HCT116 (cell line): ENCODE results near the gene TTLL9. TPM values are rescaled to one million over a fixed set of nuclear protein-coding genes. Genes with fewer than 3 reads are reported as not detected.

ENCODE experiments used
- ATAC-seq: fragments of 200-7000 bp; cut with Tn5 transposase; 2 replicates; pipeline ENCODE4 v1.9.1; 2020; ENCODE audit warnings: mild to moderate bottlenecking, moderate library complexity
- BruUV-seq: library from RNA; stranded (reverse); fragments of 400-500 nt; replicated peaks from 2 replicates; lab custom pipeline; 2021; lab: Mats Ljungman, UMichigan
- CTCF ChIA-PET: fragments of 300-600 bp; sonication (Branson Sonifier 250); formaldehyde crosslinking; loops from one replicate; lab custom pipeline; 2021; ENCODE audit warnings: antibody characterized with exemption; lab: Charles Lee
- POLR2A ChIA-PET: fragments of 300-600, 350-600 bp; sonication (Branson Sonifier 250); formaldehyde crosslinking; loops from one replicate; lab custom pipeline; 2021; ENCODE audit warnings: antibody characterized with exemption; lab: Charles Lee
- RAD21 ChIA-PET, 2 experiments: fragments of 300-600 bp; sonication (Branson Sonifier 250); formaldehyde crosslinking; loops; one replicate each; lab custom pipeline; 2023; ENCODE audit warnings: low total read pairs in 2 of 2; ENCODE audit not compliant: uncharacterized antibody in 2 of 2, unreplicated experiment in 2 of 2, low non-redundant PET in 1 of 2; lab: Charles Lee
- DNase-seq: peaks from one replicate; pipeline ENCODE4 v3.0.0-alpha.2; 2010; ENCODE audit warnings: low read depth, low spot score
- H2AFZ ChIP-seq: fragments of 200-600 bp; shearing (Covaris generic), sonication (generic); 2 replicates; pipeline ENCODE4 v1.6.1; 2017; ENCODE audit warnings: low read depth, mixed run types, mixed read lengths, antibody characterized with exemption, low read length; ENCODE audit not compliant: poor library complexity, severe bottlenecking
- H3K27ac ChIP-seq: 2 replicates; pipeline ENCODE4 v1.5.1; 2012; ENCODE audit warnings: low read depth, low read length
- H3K27me3 ChIP-seq: fragments of 200-600 bp; sonication (generic); 2 replicates; pipeline ENCODE4 v1.6.1; 2016; ENCODE audit warnings: mixed run types, low read length, mixed read lengths; ENCODE audit not compliant: insufficient read depth
- H3K36me3 ChIP-seq, 2 experiments: fragments of 200-500 bp in 1 of 2; fragments of 200-600 bp in 1 of 2; sonication (Bioruptor generic) in 1 of 2; sonication (generic) in 1 of 2; 2 replicates each; pipeline versions ENCODE4 v1.5.1 to v1.6.1; 2014 to 2016; ENCODE audit warnings: low read length in 2 of 2, inconsistent platforms in 1 of 2, mixed read lengths in 1 of 2, mixed run types in 1 of 2; ENCODE audit not compliant: insufficient read depth in 2 of 2, control insufficient read depth in 1 of 2
- H3K4me1 ChIP-seq, 2 experiments: fragments of 200-600 bp in 1 of 2; sonication (generic) in 1 of 2; 2 replicates each; pipeline versions ENCODE4 v1.5.1 to v1.6.1; 2012 to 2017; ENCODE audit warnings: low read length in 2 of 2, inconsistent platforms in 1 of 2, mild to moderate bottlenecking in 1 of 2, mixed read lengths in 1 of 2, mixed run types in 1 of 2, moderate library complexity in 1 of 2; ENCODE audit not compliant: insufficient read depth in 2 of 2, control insufficient read depth in 1 of 2
- H3K4me2 ChIP-seq: fragments of 200-600 bp; sonication (generic); 2 replicates; pipeline ENCODE4 v1.6.1; 2017; ENCODE audit warnings: mixed run types, low read length, mixed read lengths
- H3K4me3 ChIP-seq, 2 experiments: fragments of 200-600 bp in 1 of 2; sonication (generic) in 1 of 2; replicated peaks in 1 of 2; 2 replicates each; pipeline ENCODE4 v1.5.1; 2011 to 2016; ENCODE audit warnings: low read length in 2 of 2, control low read depth in 1 of 2, low read depth in 1 of 2, mild to moderate bottlenecking in 1 of 2, mixed read lengths in 1 of 2, mixed run types in 1 of 2
- H3K79me2 ChIP-seq: fragments of 200-600 bp; sonication (generic); 2 replicates; pipeline ENCODE4 v1.6.1; 2017; ENCODE audit warnings: mild to moderate bottlenecking, mixed run types, low read length, moderate library complexity, mixed read lengths; ENCODE audit not compliant: insufficient read depth
- H3K9ac ChIP-seq: fragments of 200-600 bp; sonication (generic); 2 replicates; pipeline ENCODE4 v1.6.1; 2016; ENCODE audit warnings: low read length, mixed read lengths
- H3K9me2 ChIP-seq: fragments of 200-600 bp; sonication (generic), shearing (Covaris generic); 2 replicates; pipeline ENCODE4 v1.6.1; 2017; ENCODE audit warnings: mixed run types, mild to moderate bottlenecking, moderate library complexity; ENCODE audit not compliant: insufficient read depth
- H3K9me3 ChIP-seq, 2 experiments: fragments of 200-500 bp in 1 of 2; fragments of 200-600 bp in 1 of 2; sonication (Bioruptor generic) in 1 of 2; sonication (generic) in 1 of 2; 2 replicates each; pipeline ENCODE4 v1.6.1; 2014 to 2017; ENCODE audit warnings: low read length in 2 of 2, mixed read lengths in 2 of 2, inconsistent platforms in 1 of 2, low read depth in 1 of 2, mild to moderate bottlenecking in 1 of 2, mixed run types in 1 of 2, moderate library complexity in 1 of 2; ENCODE audit not compliant: control insufficient read depth in 1 of 2, insufficient read depth in 1 of 2
- H4K20me1 ChIP-seq: fragments of 200-600 bp; sonication (generic), shearing (Covaris generic); 2 replicates; pipeline ENCODE4 v1.6.1; 2017; ENCODE audit warnings: mixed run types, mild to moderate bottlenecking, moderate library complexity; ENCODE audit not compliant: insufficient read depth
- CBX3 ChIP-seq: IDR thresholded peaks from 2 replicates; pipeline ENCODE4 v1.6.1; 2012; ENCODE audit warnings: low read depth
- EZH2 ChIP-seq: fragments of 200-600 bp; sonication (generic); IDR thresholded peaks from 2 replicates; pipeline ENCODE4 v1.6.1; 2017; ENCODE audit warnings: antibody characterized with exemption, mixed run types
- EZH2phosphoT487 ChIP-seq: fragments of 200-600 bp; IDR thresholded peaks from 2 replicates; pipeline ENCODE4 v1.6.1; 2018; ENCODE audit warnings: antibody characterized with exemption, borderline replicate concordance
- FOSL1 ChIP-seq: IDR thresholded peaks from 2 replicates; pipeline ENCODE4 v1.6.1; 2012; ENCODE audit warnings: low read depth
- JUND ChIP-seq: IDR thresholded peaks from 2 replicates; pipeline ENCODE4 v1.6.1; 2012
- POLR2A ChIP-seq: IDR thresholded peaks from 2 replicates; pipeline ENCODE4 v1.7.0; 2011; ENCODE audit warnings: borderline replicate concordance; ENCODE audit not compliant: insufficient read depth, insufficient read length; ENCODE audit errors: extremely low read depth
- POLR2AphosphoS5 ChIP-seq: IDR thresholded peaks from 2 replicates; pipeline ENCODE4 v1.6.1; 2011; ENCODE audit warnings: mild to moderate bottlenecking, low read depth, low read length, moderate library complexity
- SIN3A ChIP-seq: IDR thresholded peaks from 2 replicates; pipeline ENCODE4 v1.6.1; 2012; ENCODE audit warnings: low read depth
- SP1 ChIP-seq: IDR thresholded peaks from 2 replicates; pipeline ENCODE4 v1.6.1; 2012; ENCODE audit warnings: low read depth
- TCF7L2 ChIP-seq: IDR thresholded peaks from 2 replicates; pipeline ENCODE4 v1.7.0; 2011; ENCODE audit warnings: borderline replicate concordance, inconsistent platforms; ENCODE audit not compliant: insufficient read depth, insufficient read length; ENCODE audit errors: extremely low read depth
- YY1 ChIP-seq: IDR thresholded peaks from 2 replicates; pipeline ENCODE4 v1.6.1; 2011; ENCODE audit warnings: low read length, low read depth, moderate library complexity, mild to moderate bottlenecking; ENCODE audit not compliant: insufficient replicate concordance; ENCODE audit errors: extremely low read depth
- ZFX ChIP-seq: fragments of 450-650 bp; IDR thresholded peaks from 2 replicates; pipeline ENCODE4 v1.6.1; 2017
- intact Hi-C: fragments of 100-400 bp; cut with micrococcal nuclease; formaldehyde crosslinking; loops from 2 replicates; pipeline ENCODE4 v1.10.0; 2022
- total RNA-seq: library from RNA; stranded (reverse); gene quantifications from one replicate; pipeline ENCODE4 v1.2.1, GENCODE V29; 2021; ENCODE audit not compliant: unreplicated experiment
- TF ChIP-seq, protein P1 (sequence below): IDR thresholded peaks from 2 replicates; pipeline ENCODE4 v1.6.1; 2011; ENCODE audit warnings: mild to moderate bottlenecking, low read length, moderate library complexity; ENCODE audit not compliant: insufficient replicate concordance; ENCODE audit errors: extremely low read depth
- TF ChIP-seq, protein P2 (sequence below): IDR thresholded peaks from 2 replicates; pipeline ENCODE4 v1.6.1; 2012

The TTLL9 gene
- total RNA-seq, 1 experiment from 2014 or later = not detected

DNA sequence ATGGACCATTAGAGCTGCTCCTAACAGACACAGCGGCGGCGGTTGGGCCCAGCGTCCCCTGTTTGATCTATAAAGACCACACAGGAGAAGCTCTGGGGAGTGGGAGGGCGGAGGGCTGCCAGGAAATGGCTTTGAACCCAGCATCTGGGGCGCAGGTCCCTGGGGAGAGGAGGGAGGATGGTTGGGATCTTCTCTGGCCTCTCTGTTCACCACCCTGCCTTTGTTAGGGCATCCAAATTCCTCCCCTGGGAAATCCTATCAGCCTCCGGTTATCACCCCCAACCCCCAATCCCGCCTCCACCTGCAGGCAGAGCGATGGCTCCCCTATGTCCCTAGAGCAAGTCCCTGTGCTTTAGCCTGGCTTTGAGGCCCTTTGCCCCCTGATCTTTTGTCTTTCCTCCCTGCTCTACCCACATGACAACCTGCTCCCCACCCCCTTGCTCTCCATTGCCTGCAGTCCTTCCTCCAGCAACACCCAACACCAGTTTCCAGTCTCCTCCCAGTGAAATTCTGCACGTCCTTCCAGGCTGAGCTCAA lies 104.6 kb downstream of the TTLL9 start:
- intact Hi-C loops = no loop called here
- Histone ChIP-seq H3K4me2 (no peak overlapping the region), H3K9me3 (no peaks in the 10 kb centered on the region), H2AFZ (no peak overlapping the region), H3K79me2 (no peaks in the 10 kb centered on the region), H3K27me3 (peaks cover 29% of the 10 kb centered on the region), H4K20me1 (no peaks in the 10 kb centered on the region), H3K4me3 (no peak overlapping the region), H3K4me1 (no peaks in the 10 kb centered on the region), H3K36me3 (no peaks in the 10 kb centered on the region), H3K27ac (no peak overlapping the region), H3K9me2 (no peaks in the 10 kb centered on the region), H3K9ac (no peak overlapping the region)
- DNase-seq = no peak
- BruUV-seq = no TSS peak
- ChIA-PET RAD21 (no interaction called here), CTCF (no interaction called here), POLR2A (no interaction called here)
- no peak for TF ChIP-seq EZH2phosphoT487
- no peak for TF ChIP-seq CBX3
- TF ChIP-seq, protein P1, sequence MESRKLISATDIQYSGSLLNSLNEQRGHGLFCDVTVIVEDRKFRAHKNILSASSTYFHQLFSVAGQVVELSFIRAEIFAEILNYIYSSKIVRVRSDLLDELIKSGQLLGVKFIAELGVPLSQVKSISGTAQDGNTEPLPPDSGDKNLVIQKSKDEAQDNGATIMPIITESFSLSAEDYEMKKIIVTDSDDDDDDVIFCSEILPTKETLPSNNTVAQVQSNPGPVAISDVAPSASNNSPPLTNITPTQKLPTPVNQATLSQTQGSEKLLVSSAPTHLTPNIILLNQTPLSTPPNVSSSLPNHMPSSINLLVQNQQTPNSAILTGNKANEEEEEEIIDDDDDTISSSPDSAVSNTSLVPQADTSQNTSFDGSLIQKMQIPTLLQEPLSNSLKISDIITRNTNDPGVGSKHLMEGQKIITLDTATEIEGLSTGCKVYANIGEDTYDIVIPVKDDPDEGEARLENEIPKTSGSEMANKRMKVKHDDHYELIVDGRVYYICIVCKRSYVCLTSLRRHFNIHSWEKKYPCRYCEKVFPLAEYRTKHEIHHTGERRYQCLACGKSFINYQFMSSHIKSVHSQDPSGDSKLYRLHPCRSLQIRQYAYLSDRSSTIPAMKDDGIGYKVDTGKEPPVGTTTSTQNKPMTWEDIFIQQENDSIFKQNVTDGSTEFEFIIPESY = no peak
- ATAC-seq = no peak

GRCh38 chr20:31975874-31976273 lies 105.4 kb downstream of the TTLL9 start:
- POLR2A ChIA-PET = no interaction called here
- H2AFZ ChIP-seq = no peak overlapping the region
- no peak overlapping the region for H3K4me2 ChIP-seq
- no peak overlapping the region for H3K9ac ChIP-seq
- H3K36me3 ChIP-seq = no peaks in the 10 kb centered on the region
- H4K20me1 ChIP-seq = no peaks in the 10 kb centered on the region
- CTCF ChIA-PET = no interaction called here
- peaks cover 20% of the 10 kb centered on the region for H3K27me3 ChIP-seq
- no TSS peak for BruUV-seq
- ATAC-seq = no peak
- RAD21 ChIA-PET = no interaction called here
- no peaks in the 10 kb centered on the region for H3K79me2 ChIP-seq
- DNase-seq = no peak
- no peak overlapping the region for H3K27ac ChIP-seq
- H3K4me3 ChIP-seq = no peak overlapping the region
- H3K9me2 ChIP-seq = no peaks in the 10 kb centered on the region
- no peaks in the 10 kb centered on the region for H3K9me3 ChIP-seq
- no peaks in the 10 kb centered on the region for H3K4me1 ChIP-seq
- intact Hi-C loops = no loop called here
- no peak for TF ChIP-seq EZH2
- no peak for TF ChIP-seq FOSL1
- TF ChIP-seq SIN3A = no peak
- no peak for TF ChIP-seq POLR2AphosphoS5
- TF ChIP-seq SP1 = no peak
- no peak for TF ChIP-seq YY1
- no peak for TF ChIP-seq ZFX
- TF ChIP-seq POLR2A = no peak
- TF ChIP-seq, protein P2, sequence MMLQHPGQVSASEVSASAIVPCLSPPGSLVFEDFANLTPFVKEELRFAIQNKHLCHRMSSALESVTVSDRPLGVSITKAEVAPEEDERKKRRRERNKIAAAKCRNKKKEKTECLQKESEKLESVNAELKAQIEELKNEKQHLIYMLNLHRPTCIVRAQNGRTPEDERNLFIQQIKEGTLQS = no peak
- TF ChIP-seq JUND = no peak
- TF ChIP-seq, protein P1 = no peak
- TF ChIP-seq TCF7L2 = no peak
